Neural cell (in vitro differentiated cells): ENCODE measurements around the gene PTGER4. TPM values are rescaled to one million over a fixed set of nuclear protein-coding genes. Genes with fewer than 3 reads are reported as not detected.
A peak's percentile ranks its signal among the peaks of the same experiment; 100 is the strongest.

ENCODE experiments used
- H2AFZ ChIP-seq: fragments of 200-600, 300-800 bp; sonication (generic), shearing (Covaris generic); 2 replicates; pipeline ENCODE4 v1.6.0; 2014; ENCODE audit warnings: low read depth, mild to moderate bottlenecking, antibody characterized with exemption, low read length, moderate library complexity
- H3F3A ChIP-seq: fragments of 200-600 bp; shearing (Covaris generic); 2 replicates; pipeline ENCODE4 v1.6.1; 2016; ENCODE audit warnings: mild to moderate bottlenecking, moderate library complexity, mixed read lengths, antibody characterized with exemption, low read length; ENCODE audit not compliant: insufficient read depth, poor library complexity, severe bottlenecking
- H3K27ac ChIP-seq: fragments of 200-600, 300-800 bp; sonication (generic), shearing (Covaris generic); 2 replicates; pipeline ENCODE4 v1.5.1; 2014; ENCODE audit warnings: mild to moderate bottlenecking, low read length, moderate library complexity
- H3K27me3 ChIP-seq: fragments of 300-800, 200-600 bp; sonication (generic), shearing (Covaris generic); 2 replicates; pipeline ENCODE4 v1.6.0; 2014; ENCODE audit warnings: mild to moderate bottlenecking, low read depth, low read length, moderate library complexity; ENCODE audit not compliant: insufficient read depth
- H3K36me3 ChIP-seq: fragments of 300-800, 200-600 bp; sonication (generic), shearing (Covaris generic); 2 replicates; pipeline ENCODE4 v1.5.1; 2014; ENCODE audit warnings: mild to moderate bottlenecking, antibody characterized with exemption, low read length, moderate library complexity; ENCODE audit not compliant: insufficient read depth
- H3K4me2 ChIP-seq: fragments of 300-800, 200-600 bp; sonication (generic), shearing (Covaris generic); 2 replicates; pipeline ENCODE4 v1.6.0; 2014; ENCODE audit warnings: mild to moderate bottlenecking, low read length
- H3K4me3 ChIP-seq: fragments of 300-800, 200-600 bp; sonication (generic), shearing (Covaris generic); 2 replicates; pipeline ENCODE4 v1.5.1; 2014; ENCODE audit warnings: mild to moderate bottlenecking, low read length, moderate library complexity
- H3K79me2 ChIP-seq: fragments of 200-600 bp; shearing (Covaris generic); replicated peaks from 2 replicates; pipeline ENCODE4 v1.6.0; 2014; ENCODE audit warnings: mild to moderate bottlenecking, low read length, moderate library complexity; ENCODE audit not compliant: insufficient read depth
- H3K9ac ChIP-seq: fragments of 300-800, 200-600 bp; sonication (generic), shearing (Covaris generic); 2 replicates; pipeline ENCODE4 v1.6.1; 2016; ENCODE audit warnings: mild to moderate bottlenecking, low read length, mixed read lengths
- H3K9me2 ChIP-seq: fragments of 200-600 bp; shearing (Covaris generic); 2 replicates; pipeline ENCODE4 v1.6.1; 2016; ENCODE audit warnings: mild to moderate bottlenecking, low read length, mixed read lengths; ENCODE audit not compliant: insufficient read depth
- H3K9me3 ChIP-seq: fragments of 200-600, 300-800 bp; sonication (generic), shearing (Covaris generic); 2 replicates; pipeline ENCODE4 v1.6.1; 2016; ENCODE audit warnings: mild to moderate bottlenecking, mixed run types, low read length, moderate library complexity, mixed read lengths
- H4K20me1 ChIP-seq: fragments of 200-600 bp; shearing (Covaris generic); 2 replicates; pipeline ENCODE4 v1.6.1; 2016; ENCODE audit warnings: mild to moderate bottlenecking, mixed run types; ENCODE audit not compliant: insufficient read depth
- CTCF ChIP-seq: fragments of 450-650 bp; IDR thresholded peaks from 2 replicates; pipeline ENCODE4 v1.5.1; 2014; ENCODE audit warnings: antibody characterized with exemption, mild to moderate bottlenecking, moderate library complexity; ENCODE audit not compliant: poor library complexity, severe bottlenecking
- EP300 ChIP-seq: fragments of 450-650 bp; conservative IDR thresholded peaks from 2 replicates; pipeline ENCODE4 v1.6.1; 2014; ENCODE audit warnings: antibody characterized with exemption, mild to moderate bottlenecking, moderate library complexity; ENCODE audit not compliant: poor library complexity, severe bottlenecking
- EZH2 ChIP-seq: fragments of 200-600, 300-800 bp; shearing (Covaris generic), sonication (generic); IDR thresholded peaks from 2 replicates; pipeline ENCODE4 v1.6.1; 2014; ENCODE audit warnings: antibody characterized with exemption, low read length, borderline replicate concordance, mild to moderate bottlenecking; ENCODE audit not compliant: insufficient read depth, poor library complexity, severe bottlenecking
- MXI1 ChIP-seq: fragments of 450-650 bp; conservative IDR thresholded peaks from 2 replicates; pipeline ENCODE4 v1.6.1; 2014; ENCODE audit warnings: antibody characterized with exemption, mild to moderate bottlenecking; ENCODE audit not compliant: poor library complexity, severe bottlenecking
- POLR2AphosphoS5 ChIP-seq: IDR thresholded peaks from 2 replicates; pipeline ENCODE4 v1.6.1; 2012
- RAD21 ChIP-seq: fragments of 450-650 bp; conservative IDR thresholded peaks from 2 replicates; pipeline ENCODE4 v1.6.1; 2014; ENCODE audit warnings: antibody characterized with exemption, mild to moderate bottlenecking, moderate library complexity
- REST ChIP-seq: IDR thresholded peaks from 2 replicates; pipeline ENCODE4 v1.6.1; 2012; ENCODE audit warnings: borderline replicate concordance
- SMC3 ChIP-seq: fragments of 450-650 bp; conservative IDR thresholded peaks from 2 replicates; pipeline ENCODE4 v1.6.1; 2014; ENCODE audit warnings: antibody characterized with exemption, mild to moderate bottlenecking, moderate library complexity; ENCODE audit not compliant: poor library complexity
- TAF1 ChIP-seq: IDR thresholded peaks from 2 replicates; pipeline ENCODE4 v1.6.1; 2012; ENCODE audit warnings: low read depth
- polyA minus RNA-seq: library from RNA; depleted of rRNA, polyadenylated mRNA; stranded (reverse); fragments of >200 nt; gene quantifications from 2 replicates; pipeline ENCODE4 v1.2.3, GENCODE V29; 2014
- polyA plus RNA-seq: library from polyadenylated mRNA; depleted of rRNA; stranded (reverse); fragments of >200 nt; gene quantifications from 2 replicates; pipeline ENCODE4 v1.2.3, GENCODE V29; 2014

The PTGER4 gene
- polyA plus RNA-seq (6.2 and 12.0 TPM in 2 replicates), polyA minus RNA-seq (12.7 and 13.9 TPM in 2 replicates)

GRCh38 chr5:40679913-40680681 lies at the start of gene PTGER4:
Gene PTGER4, plus strand, starts transcription at chr5:40679915. Its CDS starts 1,079 bp downstream, at chr5:40680994.
- peak within 1 kb of the TSS; percentile 55 for H3K9ac ChIP-seq
- H4K20me1 ChIP-seq = no peaks in the 10 kb centered on the region
- H3K4me2 ChIP-seq = peak within 1 kb of the TSS; percentile 91
- TF ChIP-seq POLR2AphosphoS5 (no peak), REST (no peak), EP300 (no peak), SMC3 (no peak), CTCF (no peak), EZH2 (no peak), MXI1 (no peak), RAD21 (no peak), TAF1 (no peak)
- H3K79me2 ChIP-seq = no peaks in the 10 kb centered on the region
- no peaks in the 10 kb centered on the region for H3F3A ChIP-seq
- H3K27me3 ChIP-seq = peaks cover 54% of the 10 kb centered on the region
- no peak within 1 kb of the TSS for H2AFZ ChIP-seq
- H3K36me3 ChIP-seq = no peaks in the 10 kb centered on the region
- no peak within 1 kb of the TSS for H3K27ac ChIP-seq
- peaks cover 5% of the 10 kb centered on the region for H3K9me3 ChIP-seq
- peak within 1 kb of the TSS; percentile 74 for H3K4me3 ChIP-seq
- no peaks in the 10 kb centered on the region for H3K9me2 ChIP-seq

DNA sequence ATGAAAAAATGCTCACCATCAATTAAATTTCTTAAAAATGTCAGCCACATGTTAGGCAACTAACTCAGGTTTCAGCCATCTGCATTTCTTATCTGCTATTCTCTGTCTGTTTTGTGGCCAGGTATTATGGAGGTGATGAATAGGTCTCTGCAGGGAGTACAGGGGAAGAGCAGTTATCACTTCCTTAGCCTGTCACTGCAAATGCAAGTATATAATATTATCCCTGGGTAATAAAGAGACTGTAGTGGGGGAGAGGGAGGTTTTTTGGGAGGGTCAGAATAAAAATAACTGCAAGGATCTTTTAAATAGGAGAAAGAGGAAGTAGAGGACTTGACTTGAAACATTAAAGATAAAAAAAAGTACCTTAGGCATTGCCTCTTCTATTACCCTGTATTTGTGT lies 49.6 kb upstream of the PTGER4 start:
- Histone ChIP-seq H3K27me3 (no peaks in the 10 kb centered on the region), H3K4me3 (no peak overlapping the region), H3K9ac (no peak overlapping the region), H3K9me3 (no peaks in the 10 kb centered on the region), H3F3A (no peaks in the 10 kb centered on the region), H3K27ac (no peak overlapping the region), H4K20me1 (no peaks in the 10 kb centered on the region), H3K9me2 (no peaks in the 10 kb centered on the region), H3K36me3 (no peaks in the 10 kb centered on the region), H2AFZ (no peak overlapping the region), H3K4me2 (no peak overlapping the region), H3K79me2 (no peaks in the 10 kb centered on the region)
- TF ChIP-seq REST = no peak
- no peak for TF ChIP-seq SMC3
- no peak for TF ChIP-seq RAD21
- no peak for TF ChIP-seq EP300
- TF ChIP-seq CTCF = no peak
- TF ChIP-seq MXI1 = no peak
- TF ChIP-seq TAF1 = no peak
- TF ChIP-seq POLR2AphosphoS5 = no peak
- no peak for TF ChIP-seq EZH2
